CD4-positive, alpha-beta T cell treated with Interleukin-1 beta for 1 hour (primary cell): ENCODE results near the gene CREBZF.
A peak's percentile ranks its signal among the peaks of the same experiment; 100 is the strongest.
"Not testable (repeated sequence)": the region's sequence is repeated elsewhere in the genome, so short reads cannot be mapped to it uniquely, and the experiment has no call there.

Experiments
- DNase-seq, 2 donors: peaks; one replicate each; pipeline ENCODE4 v3.0.0-alpha.2; 2020 to 2022

Gene CREBZF

DNA sequence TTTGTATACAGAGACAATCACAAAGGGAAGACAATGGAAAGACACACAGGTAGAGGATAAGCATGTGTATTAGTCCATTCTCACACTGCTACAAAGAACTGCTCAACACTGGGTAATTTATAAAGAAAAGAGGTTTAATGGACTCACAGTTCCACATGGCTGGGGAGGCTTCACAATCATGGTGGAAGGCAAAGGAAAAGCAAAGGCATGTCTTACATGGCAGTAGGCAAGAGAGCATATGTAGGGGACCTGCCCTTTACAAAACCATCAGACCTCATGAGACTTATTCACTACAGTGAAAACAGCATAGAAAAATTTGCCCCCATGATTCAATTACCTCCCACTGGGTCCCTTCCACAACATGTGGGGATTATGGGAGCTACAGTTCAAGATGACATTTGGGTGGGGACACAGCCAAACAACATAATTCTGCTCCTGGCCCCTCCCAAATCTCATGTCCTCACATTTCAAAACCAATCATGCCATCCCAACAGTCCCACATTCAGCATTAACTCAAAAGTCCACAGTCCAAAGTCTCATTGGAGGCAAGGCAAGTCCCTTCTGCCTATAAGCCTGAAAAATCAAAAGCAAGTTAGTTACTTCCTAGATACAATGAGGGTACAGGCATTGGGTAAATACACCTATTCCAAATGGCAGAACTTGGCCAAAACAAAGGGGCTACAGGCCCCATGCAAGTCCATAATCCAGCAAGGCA, 6.2 kb upstream of the CREBZF start:
- not testable (repeated sequence) for DNase-seq

DNA sequence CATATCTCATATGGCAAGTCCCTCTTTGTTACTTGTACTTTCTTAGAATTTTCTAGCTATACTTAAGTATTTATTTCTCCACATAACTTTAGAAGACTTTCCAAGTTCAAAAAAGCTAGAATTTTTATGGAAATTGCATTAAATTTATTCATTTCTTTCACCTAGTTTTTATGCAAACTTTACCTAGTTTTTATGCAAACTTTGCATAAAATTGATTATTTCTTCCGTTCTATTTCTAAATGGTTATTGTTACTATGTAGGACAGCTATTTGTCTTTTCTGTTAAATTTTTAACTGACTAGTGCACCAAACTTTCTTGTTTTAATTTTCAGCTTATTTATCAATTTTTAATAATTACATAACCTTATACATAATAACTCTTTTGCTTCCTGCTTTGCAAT, 3.2 kb upstream of the CREBZF start:
- no peak for DNase-seq

DNA sequence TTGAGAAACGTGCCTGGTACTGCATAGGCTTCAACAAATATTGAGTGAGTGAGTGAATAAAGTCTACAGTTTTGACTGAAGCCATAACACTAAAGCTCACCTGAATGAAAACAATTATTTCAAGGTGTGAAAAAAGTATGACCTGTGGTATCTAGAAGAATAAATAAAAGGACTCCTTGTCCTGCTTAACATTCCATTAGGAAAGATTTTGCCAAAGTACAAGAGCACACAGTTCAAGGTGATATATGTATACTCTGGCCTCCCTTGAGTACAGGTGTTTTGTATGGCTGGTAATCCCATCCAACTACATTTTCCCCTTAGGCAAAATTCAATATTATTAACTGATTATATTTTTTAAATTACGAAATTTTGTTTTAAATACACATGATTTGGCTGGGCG, 1.8 kb upstream of the CREBZF start:
- DNase-seq, result no peak

DNA sequence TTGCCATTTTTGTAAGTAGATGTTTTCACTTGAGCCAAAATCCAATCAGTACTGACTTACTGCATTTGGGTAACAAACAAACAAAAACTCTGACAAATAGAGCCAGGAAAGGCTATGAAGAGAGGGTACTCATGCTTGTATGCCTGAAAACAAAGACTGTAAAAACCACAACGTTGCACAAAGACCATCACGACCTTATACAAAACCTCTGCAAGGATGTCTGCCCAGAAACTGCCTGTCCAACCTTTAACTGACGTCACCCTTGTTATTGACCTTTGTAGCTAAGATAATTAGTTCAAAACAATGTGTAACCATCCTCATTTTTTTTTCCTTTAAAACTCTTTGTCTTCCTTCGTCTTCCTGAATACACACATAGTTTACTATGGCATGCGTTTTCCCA, 804 bp upstream of the CREBZF start:
- no peak for DNase-seq

DNA sequence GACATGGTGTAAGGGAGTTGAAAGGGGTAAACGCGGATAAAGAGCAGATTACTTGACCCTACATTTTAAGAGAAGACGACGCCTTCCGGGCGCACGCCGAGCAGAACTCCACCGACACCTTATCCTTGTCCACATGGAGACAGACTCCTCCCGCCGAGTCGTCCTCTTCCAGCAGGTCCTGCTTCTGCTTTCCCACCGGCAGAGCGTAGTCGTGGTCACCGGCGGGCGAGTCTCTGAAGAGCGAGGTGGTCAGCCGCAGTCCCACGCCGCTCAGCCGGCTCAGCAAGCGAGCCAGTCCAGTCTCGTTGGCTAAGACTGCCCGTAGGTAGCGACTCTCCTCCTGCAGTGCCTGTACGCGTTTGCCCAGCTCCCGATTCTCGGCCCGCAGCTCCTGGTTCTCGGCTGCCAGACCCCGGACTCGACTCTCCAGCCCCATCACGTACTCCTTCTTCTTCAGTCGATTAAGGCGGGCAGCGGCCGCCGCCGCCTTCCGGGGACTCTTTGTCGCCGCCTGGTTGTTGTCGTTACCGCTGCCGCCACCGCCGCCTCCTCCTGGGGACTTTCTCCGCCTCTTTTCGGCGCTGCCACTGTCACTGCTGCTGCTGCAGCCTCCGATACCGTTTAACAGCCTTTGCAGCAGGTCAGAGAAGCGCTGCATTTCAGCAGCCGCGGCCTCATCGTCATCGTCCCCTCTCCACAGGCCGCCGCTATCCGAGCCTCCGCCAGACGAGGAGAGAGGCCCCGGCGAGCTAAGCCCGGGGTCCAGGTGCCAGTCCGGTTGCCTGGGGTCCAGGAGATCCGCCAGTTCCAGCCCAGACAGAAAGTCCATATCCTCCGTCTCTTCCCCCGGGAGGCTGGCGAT, 945 bp downstream of the CREBZF start:
- peak; percentile 88 for DNase-seq

DNA sequence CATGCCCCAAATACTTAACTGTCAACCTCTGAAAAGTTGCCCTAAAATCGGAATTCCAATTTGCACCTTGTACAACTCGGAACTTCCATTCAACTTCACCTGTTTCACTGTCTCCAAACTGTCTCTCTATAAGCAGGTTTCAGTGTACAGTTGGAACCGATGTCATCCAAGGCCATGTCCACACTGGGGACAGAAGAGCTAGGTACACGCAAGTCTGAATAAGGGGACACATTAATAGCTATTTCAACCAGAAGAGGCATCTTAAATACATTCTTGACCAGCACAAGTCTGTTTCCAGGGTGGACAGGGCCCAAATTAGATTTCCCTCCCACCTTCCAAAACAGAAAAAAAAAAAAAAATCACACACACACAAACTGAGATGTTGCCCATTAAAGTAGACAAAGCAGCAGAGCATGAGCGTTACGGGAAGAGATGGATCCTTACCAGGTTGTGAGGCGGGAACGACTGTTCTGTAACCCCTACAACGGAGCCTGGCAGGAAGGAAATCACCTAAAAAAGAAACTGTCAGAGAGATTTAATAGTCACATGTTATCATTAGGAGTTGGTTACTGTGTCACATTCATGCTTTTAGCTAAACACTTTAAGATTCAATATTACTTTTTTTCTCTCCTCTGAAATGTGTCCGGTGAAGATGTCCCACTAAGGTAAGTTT, 1.7 kb downstream of the CREBZF start:
- DNase-seq, result peak in 1 of 2 donors; percentile 45

DNA sequence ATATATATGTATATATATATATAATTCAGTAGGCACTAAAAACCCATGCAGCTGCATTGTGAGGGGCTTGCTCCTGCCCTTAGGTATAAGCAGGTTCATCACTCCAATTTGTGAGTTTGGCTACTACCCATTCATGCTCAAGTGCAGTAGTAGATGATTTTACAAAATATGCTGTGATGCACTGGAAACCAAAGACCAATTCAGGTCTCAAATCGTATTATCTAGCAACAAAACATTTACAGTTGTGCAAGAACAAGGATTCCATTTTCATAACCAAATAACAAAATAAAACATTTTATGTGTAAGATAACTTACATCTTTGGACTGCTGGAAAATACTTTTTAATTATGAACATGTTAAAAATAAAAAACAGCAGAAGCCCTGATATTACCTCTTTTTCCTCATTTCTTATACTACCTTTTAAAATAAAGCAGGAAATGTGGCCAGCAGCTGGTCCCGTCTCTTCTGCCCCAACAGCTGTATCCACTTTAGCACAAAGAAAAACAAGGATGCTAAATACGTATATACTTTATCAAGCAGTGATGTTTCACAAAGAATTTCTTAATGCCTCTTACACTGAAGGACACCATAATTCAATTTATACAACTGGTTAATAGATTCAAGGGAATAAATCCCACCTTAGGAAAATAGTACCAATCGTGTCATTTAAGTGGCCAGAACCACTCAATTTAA, 2.8 kb downstream of the CREBZF start:
- no peak for DNase-seq

DNA sequence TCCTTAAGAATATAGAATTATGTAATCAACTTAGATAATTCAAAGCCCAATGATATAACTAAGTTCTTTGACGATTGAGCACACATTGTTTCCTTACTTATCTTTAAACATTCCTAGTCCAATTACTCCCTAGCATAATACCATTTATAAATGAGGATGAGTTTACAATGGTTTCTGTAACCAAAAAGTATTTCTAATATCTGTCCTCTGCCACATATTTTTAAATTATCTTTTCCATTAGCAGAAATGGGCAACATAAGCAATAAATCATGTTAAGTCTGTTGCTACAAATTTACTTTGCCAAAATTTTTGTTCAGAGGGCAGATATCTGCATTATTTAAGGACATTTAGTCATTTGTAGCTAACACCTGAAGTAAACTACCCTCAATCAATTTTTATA, 6.7 kb downstream of the CREBZF start:
- no peak for DNase-seq

DNA sequence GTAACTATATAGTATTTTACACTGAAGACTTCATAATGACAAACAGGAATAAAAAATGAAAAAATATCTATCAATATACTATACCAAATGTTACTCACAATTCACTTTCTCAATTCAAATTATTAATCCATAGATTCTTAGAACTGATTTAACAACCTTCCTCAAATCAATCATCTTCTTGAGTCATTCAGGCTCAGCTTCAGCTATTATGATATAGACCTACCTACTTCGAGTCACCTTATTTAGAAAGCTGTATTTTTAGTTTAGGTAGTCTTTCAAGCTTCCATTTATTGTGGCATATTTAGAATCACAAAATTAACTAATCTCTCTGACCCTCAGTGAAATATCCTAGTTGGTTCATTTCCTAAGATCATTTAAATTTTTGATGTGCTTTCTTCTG, 8.2 kb downstream of the CREBZF start:
- no peak for DNase-seq

DNA sequence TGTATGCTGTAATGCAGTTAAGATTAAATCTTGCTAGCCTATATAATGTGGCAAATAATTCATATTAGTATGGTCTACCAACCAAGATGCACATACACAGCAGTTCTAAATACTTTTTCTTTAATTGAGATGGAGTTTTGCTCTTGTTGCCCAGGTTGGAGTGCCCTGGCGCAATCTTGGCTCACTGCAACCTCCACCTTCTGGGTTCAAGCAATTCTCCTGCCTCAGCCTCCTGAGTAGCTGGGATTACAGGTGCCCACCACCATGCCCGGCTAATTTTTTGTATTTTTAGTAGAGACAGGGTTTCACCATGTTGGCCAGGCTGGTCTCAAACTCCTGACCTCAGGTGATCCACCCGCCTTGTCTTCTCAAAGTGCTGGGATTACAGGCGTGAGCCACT, 10.6 kb downstream of the CREBZF start:
- not testable (repeated sequence) for DNase-seq

DNA sequence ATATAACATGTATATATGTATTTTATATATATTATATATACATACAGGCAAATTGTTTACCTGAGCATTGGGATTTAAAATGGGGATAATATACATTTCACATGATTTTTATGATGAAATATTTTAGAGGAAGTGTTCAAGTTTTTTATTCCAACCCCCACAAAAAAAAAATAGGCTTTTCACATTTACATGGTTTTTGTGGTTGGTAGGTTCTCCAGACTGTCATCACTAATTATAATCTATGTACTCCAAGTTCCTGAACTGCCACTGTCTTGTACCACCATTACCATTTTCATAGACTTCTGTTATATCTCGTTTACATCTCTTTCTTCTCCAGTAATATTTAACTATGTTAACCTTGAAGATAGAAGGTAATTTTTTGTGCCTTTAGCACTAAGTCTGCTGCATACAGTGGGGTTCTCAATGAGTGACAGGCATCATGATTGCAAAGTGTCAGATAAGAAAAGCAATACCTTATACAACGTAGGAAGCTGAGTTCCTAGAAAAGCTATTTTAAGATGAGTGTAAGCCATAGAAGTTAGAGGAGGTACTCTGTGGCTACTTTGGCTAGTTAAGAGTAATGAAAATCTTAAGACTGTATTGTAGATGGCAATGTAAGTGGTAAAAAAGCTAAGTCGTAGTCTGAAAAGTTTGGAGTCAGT, 12.0 kb downstream of the CREBZF start:
- DNase-seq, result no peak

DNA sequence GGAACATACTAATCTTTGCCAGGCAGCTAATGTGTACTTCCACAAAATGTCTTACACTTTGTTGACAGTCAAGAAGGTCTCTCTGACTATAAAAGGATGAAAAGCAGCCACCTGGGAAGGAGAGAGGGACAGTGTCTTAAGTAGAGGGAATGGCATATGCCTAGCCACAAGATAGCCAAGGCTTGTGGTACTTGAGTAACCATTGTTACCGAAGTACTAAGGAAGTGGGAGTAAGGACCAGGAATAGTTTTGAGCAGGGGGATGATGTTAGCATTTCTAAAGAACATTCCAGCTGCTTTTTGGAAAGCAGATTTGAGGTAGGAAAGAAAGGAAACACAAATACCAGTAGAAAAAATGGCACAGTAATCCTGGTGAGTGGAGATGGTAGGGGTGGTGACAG, 13.8 kb downstream of the CREBZF start:
- DNase-seq, result no peak

DNA sequence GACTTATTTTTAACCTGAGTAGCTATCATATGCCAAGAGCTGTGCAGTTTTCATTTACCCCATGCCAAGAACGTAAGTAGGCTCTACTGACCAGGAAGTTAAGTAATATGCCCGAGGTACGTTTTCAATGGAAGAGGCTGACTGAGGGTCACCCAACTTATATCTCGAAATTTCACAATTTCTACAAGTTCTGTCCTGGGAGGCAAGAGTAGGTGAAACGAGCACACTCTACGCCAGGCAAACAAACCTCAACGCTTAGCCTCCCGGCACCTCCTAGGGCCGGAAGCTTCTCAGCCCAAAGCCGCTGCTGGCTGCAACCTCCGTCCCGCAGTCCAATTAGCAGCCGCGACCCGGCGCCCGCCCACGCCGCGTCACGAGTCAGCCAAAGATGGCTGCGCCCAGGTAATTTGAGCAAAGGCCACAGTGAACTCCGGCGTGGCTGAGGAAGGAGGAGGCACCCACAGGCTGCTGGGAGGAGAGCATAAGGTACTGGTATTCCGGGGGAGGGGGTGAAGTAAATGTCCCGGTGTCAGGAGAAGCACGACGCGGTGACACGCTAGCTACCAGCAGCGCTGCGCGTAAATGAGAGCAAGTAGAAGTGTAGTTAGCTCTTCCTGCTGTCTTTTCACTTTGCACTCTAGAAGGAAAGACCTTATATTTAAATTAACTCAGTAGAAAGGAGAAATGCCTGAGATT, 17.2 kb downstream of the CREBZF start, which contains the start of gene TMEM126A:
Gene TMEM126A, plus strand, starts transcription at position 364 of the 696 bp plus-strand sequence. CDS start 2,289 bp downstream, outside the sequence.
- peak; percentile 88 to 90 for DNase-seq

DNA sequence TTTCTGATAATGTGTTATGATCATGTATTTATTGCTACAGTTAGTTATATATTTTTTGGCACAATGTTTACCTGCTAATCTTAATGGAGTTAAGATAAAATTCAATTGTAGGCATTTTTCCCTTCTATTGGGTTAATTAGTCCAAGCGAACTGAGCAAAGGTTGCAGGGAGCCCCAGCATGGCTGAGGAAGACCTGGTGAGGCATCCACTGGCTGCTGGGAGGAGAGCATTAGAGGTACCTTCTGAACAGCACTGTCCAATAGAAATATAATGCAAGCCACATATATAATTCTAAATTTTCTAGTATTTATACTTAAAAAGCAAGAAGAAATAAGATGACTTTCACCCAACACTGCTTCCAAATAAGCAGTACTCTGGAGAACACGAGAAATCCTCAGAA, 17.9 kb downstream of the CREBZF start:
- no peak for DNase-seq

DNA sequence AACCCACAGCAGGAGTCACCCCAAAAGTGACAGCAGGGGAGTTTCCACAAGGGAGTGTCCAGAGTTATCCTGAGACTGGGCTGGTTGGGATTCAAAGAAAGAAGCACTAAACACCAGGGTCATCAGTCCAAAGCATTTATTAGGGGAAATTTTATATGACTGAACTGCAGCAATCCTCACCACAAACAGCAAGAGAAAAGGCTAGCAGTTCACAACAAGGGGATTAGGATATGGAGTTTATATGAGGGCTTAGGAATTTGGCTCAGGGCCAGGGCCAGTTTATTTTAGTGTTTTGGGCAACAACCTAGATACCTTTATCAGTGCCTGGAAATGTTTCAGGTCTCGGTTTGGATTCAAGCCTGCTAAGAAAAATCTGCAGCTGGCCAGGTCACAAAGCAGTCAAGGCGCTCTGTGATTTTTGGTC, 21.7 kb downstream of the CREBZF start:
- DNase-seq, result no peak

DNA sequence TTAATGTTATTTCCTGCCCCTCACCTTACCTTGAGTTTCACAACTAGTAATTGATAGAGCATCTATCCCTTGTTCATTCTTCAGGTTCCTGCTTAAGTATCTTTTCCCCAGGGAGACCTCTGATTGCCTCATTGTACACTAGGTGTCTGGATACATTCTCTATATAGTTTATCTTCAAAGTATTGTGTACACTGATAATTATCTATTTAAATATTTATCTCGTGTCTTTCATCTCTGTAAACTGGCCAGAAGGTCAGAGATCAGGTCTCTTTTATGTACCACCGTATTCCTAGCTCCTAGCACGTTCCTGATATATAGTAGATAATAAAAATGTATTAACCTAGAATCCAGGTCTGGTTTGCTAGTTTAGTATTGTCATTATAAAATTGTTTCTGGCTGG, 30.2 kb downstream of the CREBZF start:
- no peak for DNase-seq

DNA sequence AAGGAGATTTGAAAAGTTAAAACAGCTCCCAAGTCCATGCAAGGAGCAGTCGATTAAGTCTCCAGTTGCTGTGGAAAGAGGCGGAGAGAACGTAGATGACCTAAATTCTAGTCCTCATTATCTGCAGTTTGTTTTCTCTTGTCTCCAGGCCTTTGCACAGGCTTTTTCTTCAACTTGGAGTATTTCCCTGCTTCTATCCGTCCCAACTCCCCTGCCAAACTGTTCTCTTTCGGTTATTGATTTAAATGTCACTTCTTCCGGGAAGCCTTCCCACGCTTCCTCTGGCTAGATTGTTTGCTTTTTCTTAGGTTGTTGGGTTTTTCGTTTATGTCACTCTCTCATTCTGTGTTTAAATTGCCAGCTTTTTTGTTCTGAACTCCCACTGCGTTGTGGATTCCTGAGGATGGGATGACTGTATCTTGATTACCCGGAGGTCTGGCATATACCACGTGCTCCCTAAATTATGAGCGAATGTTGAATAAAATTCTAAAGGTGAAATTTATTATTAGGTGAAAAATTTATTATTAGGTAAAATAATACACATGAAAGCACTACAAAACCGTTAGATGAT, 36.1 kb downstream of the CREBZF start:
- DNase-seq, result no peak

DNA sequence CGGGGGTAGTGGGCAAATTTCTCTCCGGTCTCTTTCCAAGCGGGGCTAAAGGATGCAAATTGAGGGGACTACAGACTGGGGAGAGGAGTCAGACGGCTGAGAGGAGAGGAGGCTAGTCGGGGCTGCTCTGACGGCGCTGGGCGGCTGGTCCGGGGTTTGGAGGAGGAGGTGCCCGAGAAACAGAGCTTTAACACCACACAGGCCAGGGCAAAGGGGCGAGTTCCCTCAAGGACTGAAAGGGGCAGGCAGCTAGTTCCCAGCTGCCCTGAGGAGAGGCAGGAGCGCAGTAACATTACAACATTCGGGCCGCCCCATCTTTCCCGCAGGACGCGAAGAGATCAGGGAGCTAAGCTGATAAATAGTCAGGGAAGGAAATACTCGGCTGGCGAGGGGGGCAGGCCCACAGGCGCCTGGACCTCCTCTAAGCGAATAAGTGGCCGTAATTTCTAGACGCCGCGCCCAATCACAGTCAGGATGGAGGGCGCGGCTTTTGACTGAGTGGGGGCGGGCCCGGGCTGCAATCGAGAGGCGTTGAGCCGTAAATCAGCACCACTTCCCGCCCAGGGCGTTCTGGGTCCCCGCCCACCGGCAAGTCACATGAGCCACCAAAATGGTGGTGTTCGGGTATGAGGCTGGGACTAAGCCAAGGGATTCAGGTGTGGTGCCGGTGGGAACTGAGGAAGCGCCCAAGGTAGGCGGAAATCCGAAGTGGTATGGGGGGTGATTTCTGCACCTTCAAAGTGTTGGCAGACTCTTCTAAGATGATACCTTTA, 36.7 kb downstream of the CREBZF start, which contains the start of gene TMEM126B:
Gene TMEM126B, plus strand, starts transcription at position 596 of the 773 bp plus-strand sequence. Its CDS starts 15 bp downstream, at position 611.
- peak; percentile 93 to 94 for DNase-seq

DNA sequence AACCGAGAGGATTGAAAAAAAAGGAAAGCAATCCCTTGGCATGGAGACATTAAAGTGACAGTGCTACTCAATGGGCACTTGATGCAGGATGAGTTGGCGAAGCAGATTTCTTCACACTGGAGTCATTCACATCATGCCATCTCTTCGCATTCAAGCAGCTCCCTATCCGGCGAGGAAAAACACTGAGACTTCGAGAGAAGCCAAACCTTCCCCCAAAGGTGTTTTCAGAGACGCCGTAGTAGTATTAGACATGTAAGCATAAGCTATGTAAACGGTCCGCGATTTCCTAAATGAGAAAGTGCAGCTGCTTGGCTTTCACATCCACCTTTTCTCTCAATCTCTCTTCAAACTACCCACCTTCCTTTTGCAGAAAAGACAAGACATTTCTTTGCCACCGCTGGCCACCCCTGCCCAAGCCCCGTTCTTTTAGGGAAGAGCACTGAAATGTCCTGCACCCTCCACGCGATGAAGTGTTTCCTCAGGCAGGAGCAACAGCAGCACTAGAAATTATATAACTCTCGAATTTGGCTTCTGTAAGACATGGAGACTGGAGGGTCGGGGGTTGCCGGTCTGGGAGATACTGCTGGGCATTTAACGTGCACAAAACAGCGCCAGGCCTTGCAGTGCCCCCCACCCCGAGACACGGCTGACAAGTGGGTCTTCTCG, 37.5 kb downstream of the CREBZF start, which contains the start of gene DLG2:
Gene DLG2, minus strand, starts transcription at position 13 of the 666 bp plus-strand sequence.
- DNase-seq, result peak in 1 of 2 donors; percentile 13

DNA sequence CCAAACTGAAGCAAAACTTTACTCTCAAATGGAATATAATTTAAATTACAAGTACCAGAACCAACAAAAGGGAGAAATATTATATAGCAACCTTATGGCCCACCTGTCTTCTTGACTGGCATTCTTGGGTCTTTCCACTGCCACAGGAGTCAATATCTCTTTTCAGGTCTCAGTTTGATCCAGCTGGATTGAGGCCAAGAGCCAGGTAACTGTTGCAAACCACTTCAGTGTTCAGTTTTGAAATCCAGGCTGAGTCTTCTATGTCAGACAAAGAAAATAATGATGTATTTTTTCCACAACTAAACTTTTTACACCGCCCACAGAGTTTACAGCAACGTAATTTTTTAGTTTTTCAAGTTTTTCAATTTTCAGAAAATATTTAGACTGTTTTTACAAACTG, 38.4 kb downstream of the CREBZF start:
- DNase-seq, result no peak
